GM13976 (cell line): ENCODE measurements around the gene KIRREL3.

ENCODE experiments used
- DNase-seq: peaks from one replicate; pipeline ENCODE4 v3.0.0; 2012; ENCODE audit warnings: low spot score
- in situ Hi-C: fragments of 300-500 bp; cut with MboI; formaldehyde crosslinking; loops from one replicate; pipeline ENCODE4 v1.12.0; 2022; ENCODE audit warnings: low sequenced_read_pairs, mixed read lengths, inconsistent platforms; ENCODE audit not compliant: unreplicated experiment
- TF ChIP-seq, protein P1 (sequence below): IDR thresholded peaks from 2 replicates; pipeline ENCODE4 v1.5.1; 2012; ENCODE audit warnings: borderline replicate concordance, mild to moderate bottlenecking; ENCODE audit not compliant: insufficient read depth; ENCODE audit errors: extremely low read depth, missing control alignments, control extremely low read depth

The KIRREL3 gene

DNA sequence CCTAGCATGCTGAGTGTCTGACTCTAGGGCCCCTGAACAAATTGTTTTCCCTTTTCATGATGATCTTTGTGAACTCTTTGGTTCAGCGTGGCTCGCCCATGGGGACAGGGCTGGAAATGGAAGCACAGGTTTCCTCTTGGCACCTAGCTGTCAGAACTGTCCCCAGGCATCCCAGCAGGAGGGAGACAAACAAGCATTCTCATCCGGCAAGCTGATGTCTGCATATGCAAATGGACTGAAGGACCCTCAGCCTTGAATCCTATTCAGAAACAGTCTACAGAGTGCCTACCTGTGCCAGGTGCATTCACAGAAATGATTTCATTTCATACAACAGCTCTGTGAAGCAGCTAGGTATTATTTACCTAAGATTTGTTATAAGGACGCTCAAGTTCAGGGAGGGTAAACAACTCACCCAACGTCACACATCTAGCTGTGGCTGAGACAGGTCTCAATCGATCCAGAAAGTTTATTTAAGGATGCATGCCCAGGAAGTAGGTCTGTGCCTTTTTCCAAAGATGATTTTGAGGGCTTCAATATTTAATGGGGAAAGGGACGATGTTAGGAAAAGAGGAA, 176.4 kb downstream of the KIRREL3 start:
- DNase-seq: no peak
- in situ Hi-C loops: no loop called here
- TF ChIP-seq, protein P1, sequence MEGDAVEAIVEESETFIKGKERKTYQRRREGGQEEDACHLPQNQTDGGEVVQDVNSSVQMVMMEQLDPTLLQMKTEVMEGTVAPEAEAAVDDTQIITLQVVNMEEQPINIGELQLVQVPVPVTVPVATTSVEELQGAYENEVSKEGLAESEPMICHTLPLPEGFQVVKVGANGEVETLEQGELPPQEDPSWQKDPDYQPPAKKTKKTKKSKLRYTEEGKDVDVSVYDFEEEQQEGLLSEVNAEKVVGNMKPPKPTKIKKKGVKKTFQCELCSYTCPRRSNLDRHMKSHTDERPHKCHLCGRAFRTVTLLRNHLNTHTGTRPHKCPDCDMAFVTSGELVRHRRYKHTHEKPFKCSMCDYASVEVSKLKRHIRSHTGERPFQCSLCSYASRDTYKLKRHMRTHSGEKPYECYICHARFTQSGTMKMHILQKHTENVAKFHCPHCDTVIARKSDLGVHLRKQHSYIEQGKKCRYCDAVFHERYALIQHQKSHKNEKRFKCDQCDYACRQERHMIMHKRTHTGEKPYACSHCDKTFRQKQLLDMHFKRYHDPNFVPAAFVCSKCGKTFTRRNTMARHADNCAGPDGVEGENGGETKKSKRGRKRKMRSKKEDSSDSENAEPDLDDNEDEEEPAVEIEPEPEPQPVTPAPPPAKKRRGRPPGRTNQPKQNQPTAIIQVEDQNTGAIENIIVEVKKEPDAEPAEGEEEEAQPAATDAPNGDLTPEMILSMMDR: no peak

DNA sequence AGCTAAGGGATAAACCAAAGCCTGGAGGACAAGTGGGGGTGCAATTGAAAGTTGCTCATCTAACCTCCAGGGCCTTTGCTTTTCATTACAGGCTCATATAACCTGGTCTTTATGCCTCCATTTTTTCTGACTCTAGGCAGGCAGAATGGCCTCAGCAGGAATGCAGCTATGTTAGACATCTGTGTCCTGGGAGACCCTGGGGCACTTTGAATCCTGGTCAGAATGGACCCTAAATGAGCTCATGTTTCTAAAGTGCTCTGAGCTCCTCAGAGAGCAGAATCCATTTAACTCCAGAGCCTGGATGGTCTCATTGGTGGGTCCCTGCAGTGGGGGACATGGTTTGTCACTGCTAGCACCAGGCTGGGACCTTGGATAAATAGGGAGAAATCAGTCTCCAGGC, 177.3 kb downstream of the KIRREL3 start:
- TF ChIP-seq, protein P1: no peak
- DNase-seq: no peak
- in situ Hi-C loops: no loop called here

DNA sequence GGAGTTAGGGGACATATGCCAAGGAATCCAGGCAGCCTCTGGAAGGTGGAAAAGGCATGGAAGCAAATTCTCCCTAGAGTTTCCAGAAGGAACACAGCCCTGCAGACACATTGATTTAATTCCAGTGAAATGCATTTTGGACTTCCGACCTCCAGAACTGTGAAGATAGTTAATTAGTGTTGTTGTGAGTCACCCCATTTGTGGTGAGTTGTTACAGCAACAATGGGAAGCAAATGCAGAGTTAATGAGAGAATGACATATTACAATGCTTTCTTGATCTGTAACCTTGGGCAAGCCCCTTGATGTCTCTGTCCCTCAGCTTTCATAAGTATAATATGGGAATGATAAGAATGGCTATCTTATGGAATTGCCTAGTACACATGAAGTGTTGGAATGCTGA, 178.7 kb downstream of the KIRREL3 start:
- no peak for DNase-seq
- in situ Hi-C loops: no loop called here
- TF ChIP-seq, protein P1: no peak

DNA sequence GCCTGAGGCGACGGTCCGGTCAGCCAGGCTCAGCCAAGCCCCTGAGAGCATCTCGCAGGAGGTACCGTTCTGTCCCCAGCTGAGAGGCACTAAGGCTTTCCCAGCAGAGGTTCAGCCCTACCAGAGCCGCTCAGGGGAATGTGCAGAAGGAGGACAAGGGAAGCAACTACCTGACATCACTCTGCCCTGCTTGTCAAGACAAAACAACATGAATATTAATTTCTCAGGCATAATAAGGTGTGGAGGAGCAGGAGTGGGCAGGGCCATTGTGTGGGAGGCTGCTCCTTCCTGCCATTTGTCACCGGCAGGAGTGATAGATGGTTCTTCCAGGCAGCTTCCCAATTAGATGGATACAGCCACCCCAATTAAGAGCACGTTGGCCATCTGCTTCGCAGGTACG, 181.4 kb downstream of the KIRREL3 start:
- no peak for DNase-seq
- in situ Hi-C loops: no loop called here
- TF ChIP-seq, protein P1: no peak

DNA sequence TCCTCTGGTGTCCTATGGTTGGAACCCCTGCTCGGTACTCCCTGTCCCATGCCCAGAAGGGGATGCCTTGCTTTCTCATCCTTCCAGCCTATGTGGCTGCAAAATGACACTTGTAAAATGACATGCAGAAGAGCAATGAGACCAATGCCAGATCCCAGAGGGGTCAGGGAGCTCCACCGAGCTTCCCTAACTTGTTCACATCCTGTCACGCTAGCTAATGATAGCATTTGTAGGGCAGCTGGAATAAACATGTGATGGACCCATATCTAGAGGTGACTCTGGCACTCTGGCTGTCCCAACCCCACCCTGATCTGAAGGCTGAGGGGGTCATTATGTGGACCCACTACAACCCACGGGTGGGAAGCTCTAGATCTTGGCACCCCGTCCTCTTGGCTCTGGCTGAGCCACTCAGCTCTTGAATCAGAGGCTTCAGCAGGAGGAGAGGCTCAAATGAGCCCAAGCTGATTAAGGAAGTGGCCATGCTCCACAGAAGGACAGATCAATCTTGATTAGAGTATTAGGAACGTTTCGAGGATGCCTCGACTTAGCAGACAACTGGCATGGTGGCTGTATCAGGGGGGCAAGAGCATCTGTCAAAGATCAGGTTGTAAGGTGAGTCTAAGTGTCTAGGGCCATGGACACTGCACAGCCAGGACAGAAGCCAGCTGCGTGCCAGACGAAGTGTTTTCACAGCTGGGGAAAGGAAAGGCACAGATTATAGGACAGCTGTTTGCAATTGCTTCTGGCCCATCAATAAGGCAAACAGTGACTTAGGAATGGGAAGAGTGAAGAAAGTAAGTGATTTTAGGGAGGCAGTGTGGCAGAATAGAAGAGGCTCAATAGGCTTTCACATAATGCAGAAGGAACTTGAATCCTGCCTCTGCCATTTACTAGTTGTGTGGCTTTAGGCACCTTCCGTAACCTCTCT, 182.8 kb downstream of the KIRREL3 start:
- in situ Hi-C loops: no loop called here
- DNase-seq: no peak
- TF ChIP-seq, protein P1: no peak

DNA sequence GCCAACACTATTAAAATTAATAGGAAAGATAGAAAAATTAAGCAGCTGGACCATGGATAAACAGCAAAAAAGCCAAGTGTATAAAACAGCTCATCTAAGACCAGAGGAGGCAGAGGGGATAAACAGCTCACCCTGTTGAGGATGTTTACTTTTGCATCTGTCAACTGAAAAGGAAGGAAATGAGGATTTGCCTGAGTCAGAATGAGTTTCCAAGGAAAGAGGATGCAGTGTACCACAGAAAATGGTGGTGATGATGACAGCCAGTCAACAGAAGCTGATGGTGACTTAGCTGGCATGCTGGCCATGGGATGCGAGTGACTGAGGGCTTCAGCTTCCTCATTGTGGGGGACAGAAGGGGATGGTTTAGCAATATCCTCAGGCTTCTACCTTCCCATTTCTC, 183.5 kb downstream of the KIRREL3 start:
- no peak for DNase-seq
- TF ChIP-seq, protein P1: no peak
- in situ Hi-C loops: no loop called here
